ENCODE measurements around the gene NRG3.
A peak's percentile ranks its signal among the peaks of the same experiment; 100 is the strongest.

NRG3 gene

DNA sequence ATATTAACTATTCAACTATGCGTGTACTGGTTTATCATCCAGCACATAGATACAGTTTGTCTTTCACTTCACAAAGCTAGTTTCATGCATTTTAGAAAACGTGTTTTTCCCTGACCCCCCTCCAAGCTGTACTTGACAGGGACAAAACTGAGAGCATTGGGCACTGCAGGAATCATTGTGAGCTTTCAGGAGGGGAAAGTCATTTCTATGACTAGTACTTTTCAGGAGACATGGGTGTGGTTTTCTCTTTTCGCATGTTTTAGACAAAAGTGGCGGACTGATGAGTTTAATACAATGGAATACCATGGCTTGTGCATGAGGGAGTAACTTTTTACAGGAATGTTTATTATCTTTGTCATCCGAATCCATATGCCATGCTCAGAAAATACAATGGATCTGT is 42.7 kb downstream of the NRG3 start:
- no peak overlapping the region for H3K4me3 Mint-ChIP-seq
- no peaks in the 10 kb centered on the region for H3K27me3 Mint-ChIP-seq (ENCODE audit: low read depth)
- H3K4me1 Mint-ChIP-seq: peaks cover 5% of the 10 kb centered on the region
- H3K36me3 Mint-ChIP-seq (ENCODE audit: low read depth): no peaks in the 10 kb centered on the region
- peak overlapping the region in 1 of 3 experiments; percentile 24 for H3K27ac Mint-ChIP-seq
- TF ChIP-seq, protein P1, sequence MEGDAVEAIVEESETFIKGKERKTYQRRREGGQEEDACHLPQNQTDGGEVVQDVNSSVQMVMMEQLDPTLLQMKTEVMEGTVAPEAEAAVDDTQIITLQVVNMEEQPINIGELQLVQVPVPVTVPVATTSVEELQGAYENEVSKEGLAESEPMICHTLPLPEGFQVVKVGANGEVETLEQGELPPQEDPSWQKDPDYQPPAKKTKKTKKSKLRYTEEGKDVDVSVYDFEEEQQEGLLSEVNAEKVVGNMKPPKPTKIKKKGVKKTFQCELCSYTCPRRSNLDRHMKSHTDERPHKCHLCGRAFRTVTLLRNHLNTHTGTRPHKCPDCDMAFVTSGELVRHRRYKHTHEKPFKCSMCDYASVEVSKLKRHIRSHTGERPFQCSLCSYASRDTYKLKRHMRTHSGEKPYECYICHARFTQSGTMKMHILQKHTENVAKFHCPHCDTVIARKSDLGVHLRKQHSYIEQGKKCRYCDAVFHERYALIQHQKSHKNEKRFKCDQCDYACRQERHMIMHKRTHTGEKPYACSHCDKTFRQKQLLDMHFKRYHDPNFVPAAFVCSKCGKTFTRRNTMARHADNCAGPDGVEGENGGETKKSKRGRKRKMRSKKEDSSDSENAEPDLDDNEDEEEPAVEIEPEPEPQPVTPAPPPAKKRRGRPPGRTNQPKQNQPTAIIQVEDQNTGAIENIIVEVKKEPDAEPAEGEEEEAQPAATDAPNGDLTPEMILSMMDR (IDR thresholded peaks at IDR 0.05; ENCODE audit: unreplicated experiment in 3 of 3): no peak
- H3K9me3 Mint-ChIP-seq: no peaks in the 10 kb centered on the region

DNA sequence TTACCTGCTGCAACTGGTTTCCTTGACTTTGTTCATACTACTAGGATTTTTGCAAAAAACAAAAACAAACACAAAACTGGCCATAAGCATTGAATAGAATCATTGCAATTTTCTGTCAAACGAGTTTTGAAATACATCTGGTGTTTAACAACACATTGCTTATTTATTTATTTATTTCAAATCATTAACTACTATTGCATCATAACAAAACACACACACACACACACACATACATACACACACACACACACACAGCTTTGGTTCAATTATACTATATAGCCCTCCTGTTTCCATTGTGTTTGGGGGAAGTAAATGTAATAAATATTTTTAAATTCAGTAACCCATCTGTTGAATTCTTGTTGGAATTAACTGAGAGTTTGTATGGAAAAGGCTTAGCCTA is 43.8 kb downstream of the NRG3 start:
- no peaks in the 10 kb centered on the region for H3K36me3 Mint-ChIP-seq (ENCODE audit: low read depth)
- peaks cover 5% of the 10 kb centered on the region for H3K4me1 Mint-ChIP-seq
- no peaks in the 10 kb centered on the region for H3K27me3 Mint-ChIP-seq (ENCODE audit: low read depth)
- TF ChIP-seq, protein P1 (IDR thresholded peaks at IDR 0.05; ENCODE audit: unreplicated experiment in 3 of 3): no peak
- H3K9me3 Mint-ChIP-seq: no peaks in the 10 kb centered on the region
- no peak overlapping the region for H3K27ac Mint-ChIP-seq
- H3K4me3 Mint-ChIP-seq: no peak overlapping the region

DNA sequence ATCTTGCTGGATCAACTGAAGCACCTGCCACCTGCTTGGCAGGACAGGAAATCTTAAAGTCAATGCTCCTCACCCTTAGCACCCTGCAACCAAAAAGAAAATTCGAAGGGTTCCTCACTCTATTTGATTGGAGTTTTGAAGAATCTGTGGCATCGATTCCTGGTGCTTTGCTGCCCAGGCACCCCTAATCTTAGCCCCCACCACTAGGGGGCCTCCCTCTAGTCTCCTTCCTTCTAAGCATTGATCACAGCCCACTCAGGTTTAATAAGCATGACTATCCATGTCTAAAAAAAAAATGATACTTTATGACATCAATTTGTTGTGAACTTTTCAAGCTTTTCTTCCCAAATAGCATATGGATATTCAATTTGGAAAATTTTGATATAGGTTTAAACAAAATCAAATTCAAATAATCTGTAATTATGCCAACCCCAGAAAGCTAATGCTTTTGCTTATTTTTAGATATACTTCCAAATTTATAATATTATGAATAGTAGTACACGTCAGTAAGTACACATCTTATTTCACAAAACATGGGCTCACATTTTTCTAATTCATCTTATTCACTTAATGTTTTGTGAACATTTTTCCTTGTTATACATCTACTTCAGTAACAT is 45.3 kb downstream of the NRG3 start:
- TF ChIP-seq, protein P1 (IDR thresholded peaks at IDR 0.05; ENCODE audit: unreplicated experiment in 3 of 3): peak in 2 of 3 experiments; percentile 26 to 29
- H3K4me1 Mint-ChIP-seq: peaks cover 5% of the 10 kb centered on the region
- H3K36me3 Mint-ChIP-seq (ENCODE audit: low read depth): no peaks in the 10 kb centered on the region
- no peak overlapping the region for H3K27ac Mint-ChIP-seq
- H3K4me3 Mint-ChIP-seq: no peak overlapping the region
- H3K27me3 Mint-ChIP-seq (ENCODE audit: low read depth): no peaks in the 10 kb centered on the region
- no peaks in the 10 kb centered on the region for H3K9me3 Mint-ChIP-seq

DNA sequence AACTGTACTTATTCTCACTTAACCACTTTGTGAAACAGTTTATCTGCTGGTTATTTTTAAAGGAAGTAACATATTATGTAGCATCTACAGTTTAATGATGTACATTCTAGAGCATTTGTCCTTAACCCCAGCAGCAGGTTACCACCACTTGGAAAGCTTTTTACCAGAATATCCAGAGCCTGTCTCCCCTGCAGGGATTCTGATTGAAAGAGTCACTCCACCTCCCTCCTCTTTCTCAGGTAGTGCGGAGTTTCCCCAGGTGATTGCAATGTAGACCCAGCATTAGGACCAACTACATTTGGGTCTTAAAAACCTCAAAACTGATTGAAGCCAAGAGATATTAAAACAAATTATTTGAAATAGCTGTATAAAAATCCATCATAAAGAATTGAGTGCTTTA is 53.1 kb downstream of the NRG3 start:
- peaks cover 4% of the 10 kb centered on the region for H3K27me3 Mint-ChIP-seq (ENCODE audit: low read depth)

DNA sequence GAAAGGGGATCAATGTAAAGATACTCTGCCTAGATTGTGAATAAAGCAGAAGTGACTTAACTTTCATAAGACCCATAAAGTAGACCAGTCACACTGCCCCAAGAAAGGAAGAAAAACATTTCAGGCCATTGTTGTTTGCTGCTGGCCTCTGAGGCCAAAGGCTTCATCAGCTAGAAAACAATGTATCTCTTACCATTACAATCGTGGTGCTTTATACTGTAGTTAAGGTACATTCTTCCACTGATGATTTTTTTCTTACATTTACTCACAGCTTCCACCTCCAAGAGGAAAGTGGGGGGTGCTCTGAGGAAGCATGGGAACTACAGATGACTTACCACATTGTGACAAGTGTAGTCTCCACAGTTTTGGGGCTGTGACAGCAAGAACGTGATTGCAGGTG is 68.6 kb downstream of the NRG3 start:
- no peaks in the 10 kb centered on the region for H3K4me1 Mint-ChIP-seq
- peaks cover 5% of the 10 kb centered on the region for H3K9me3 Mint-ChIP-seq
- no peak overlapping the region for H3K27ac Mint-ChIP-seq
- TF ChIP-seq, protein P1 (IDR thresholded peaks at IDR 0.05; ENCODE audit: unreplicated experiment in 3 of 3): no peak
- H3K36me3 Mint-ChIP-seq (ENCODE audit: low read depth): peaks cover 8% of the 10 kb centered on the region
- H3K27me3 Mint-ChIP-seq (ENCODE audit: low read depth): no peaks in the 10 kb centered on the region
- H3K4me3 Mint-ChIP-seq: no peak overlapping the region

More for the DNA sequence above, 53.1 kb downstream of the NRG3 start:
- H3K27ac Mint-ChIP-seq: no peak overlapping the region
- no peak overlapping the region for H3K4me3 Mint-ChIP-seq
- H3K9me3 Mint-ChIP-seq: no peaks in the 10 kb centered on the region
- H3K4me1 Mint-ChIP-seq: no peaks in the 10 kb centered on the region
- H3K36me3 Mint-ChIP-seq (ENCODE audit: low read depth): no peaks in the 10 kb centered on the region
- TF ChIP-seq, protein P1 (IDR thresholded peaks at IDR 0.05; ENCODE audit: unreplicated experiment in 3 of 3): no peak

DNA sequence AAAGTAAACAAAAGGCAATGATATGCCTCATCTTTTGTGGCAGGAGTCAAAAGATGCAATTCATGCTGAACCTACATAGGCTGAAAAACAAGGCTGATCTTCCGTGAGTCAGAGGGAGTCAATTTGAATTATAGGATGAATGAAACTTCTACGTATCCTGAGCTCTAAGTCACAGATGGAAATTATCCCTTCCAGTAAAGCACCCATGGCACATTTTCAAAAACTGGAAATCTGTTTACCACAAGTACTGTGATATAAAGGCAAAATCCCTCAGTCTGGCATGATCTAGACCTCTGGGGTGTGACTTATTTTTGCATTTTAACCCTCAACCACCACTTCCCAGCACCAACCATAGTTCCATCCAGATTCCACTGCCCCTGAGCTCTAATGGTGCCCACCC is 69.6 kb downstream of the NRG3 start:
- TF ChIP-seq, protein P1 (IDR thresholded peaks at IDR 0.05; ENCODE audit: unreplicated experiment in 3 of 3): no peak
- peaks cover under 1% of the 10 kb centered on the region for H3K36me3 Mint-ChIP-seq (ENCODE audit: low read depth)
- no peak overlapping the region for H3K4me3 Mint-ChIP-seq
- no peaks in the 10 kb centered on the region for H3K4me1 Mint-ChIP-seq
- no peaks in the 10 kb centered on the region for H3K27me3 Mint-ChIP-seq (ENCODE audit: low read depth)
- H3K9me3 Mint-ChIP-seq: no peaks in the 10 kb centered on the region
- no peak overlapping the region for H3K27ac Mint-ChIP-seq
